GM19372 (cell line): ENCODE results near the gene VAMP2.

ENCODE experiments used
- ATAC-seq: cut with Tn5 transposase; IDR thresholded peaks from one replicate; pipeline ENCODE4 v1.9.1; 2021; ENCODE audit warnings: mild to moderate bottlenecking, low read depth, moderate library complexity; ENCODE audit not compliant: unreplicated experiment

Gene VAMP2

GRCh38 chr17:8124350-8125153 is 38.2 kb downstream of the VAMP2 start:
- no peak for ATAC-seq

DNA sequence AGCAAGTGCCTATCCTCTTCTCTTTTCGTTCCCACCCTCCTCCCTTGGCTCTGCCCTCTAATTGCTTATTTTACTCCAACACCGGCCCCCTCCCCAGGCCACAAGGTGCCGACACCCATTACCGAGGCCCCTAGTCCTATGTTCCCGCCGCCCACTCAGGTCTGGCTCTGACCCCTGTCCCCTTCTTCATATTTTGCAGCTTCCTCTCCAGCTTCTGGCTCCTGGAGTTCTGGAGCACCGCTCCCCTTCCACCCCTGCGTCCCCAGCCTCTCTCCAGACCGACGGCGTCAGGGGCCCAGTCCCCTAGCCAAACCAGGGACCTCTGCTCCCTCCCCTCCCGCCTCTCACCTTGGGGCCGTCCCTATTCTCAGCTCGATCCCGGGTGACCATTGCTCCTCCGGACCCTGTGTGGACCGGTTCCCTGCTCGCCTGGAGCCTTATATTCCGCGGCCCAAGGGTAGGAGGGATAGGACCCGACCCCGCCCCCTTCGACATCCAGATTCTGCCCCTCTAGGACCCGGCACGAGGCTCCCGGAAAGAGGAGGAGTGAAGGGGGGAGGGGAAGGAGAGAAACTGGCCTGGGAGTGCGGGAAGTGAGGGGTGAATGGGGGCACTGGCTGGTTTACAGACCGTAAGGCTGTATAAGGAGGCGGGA is 38.9 kb downstream of the VAMP2 start, which contains the start of gene HES7:
Gene HES7 (minus strand): TSS at position 412 of the 655 bp plus-strand sequence. CDS start 22 bp downstream, at position 390.
- no peak for ATAC-seq

DNA sequence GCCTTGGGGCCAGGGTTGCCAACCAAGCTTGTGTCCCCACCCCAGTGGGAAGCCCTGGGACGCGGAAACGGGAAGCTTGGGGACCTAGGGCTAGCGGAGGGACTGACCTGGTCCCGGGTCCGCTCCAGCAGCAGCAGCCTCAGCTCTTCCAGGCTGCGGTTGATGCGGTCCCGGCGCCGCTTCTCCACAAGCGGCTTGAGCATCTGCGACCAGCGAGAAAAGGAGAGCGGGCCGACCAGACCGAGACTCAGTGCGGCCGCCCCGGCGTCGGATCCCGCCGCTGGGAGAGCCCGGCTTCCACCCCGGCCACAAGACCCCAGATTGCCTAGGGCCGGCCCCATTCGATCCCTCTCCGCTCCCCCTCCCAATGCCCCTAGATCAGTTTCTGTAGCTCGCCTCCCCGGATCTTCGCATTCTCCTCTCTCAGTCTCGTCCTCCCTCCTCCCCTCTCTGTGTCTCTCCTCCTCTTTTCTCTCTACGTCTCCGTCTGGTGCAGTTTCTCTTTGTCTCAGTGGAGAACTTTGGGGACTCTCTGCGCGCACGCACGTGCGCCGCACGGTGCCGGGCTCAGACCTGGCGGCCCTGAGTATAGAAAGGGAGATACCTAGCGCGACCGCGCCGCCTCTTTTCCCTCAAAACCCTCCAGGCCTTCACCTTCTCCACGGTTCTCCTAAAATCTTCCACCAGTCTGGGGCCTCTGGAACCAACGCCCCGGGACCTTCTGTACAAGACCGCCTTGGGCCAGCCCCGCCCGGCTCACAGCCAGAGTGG is 39.6 kb downstream of the VAMP2 start:
- ATAC-seq: no peak

- no peak for ATAC-seq
Measured at GRCh38 chr17:8122422-8122923, 40.3 kb downstream of the VAMP2 start.

- ATAC-seq: no peak
Measured at GRCh38 chr17:8121681-8122421, 40.9 kb downstream of the VAMP2 start.

DNA sequence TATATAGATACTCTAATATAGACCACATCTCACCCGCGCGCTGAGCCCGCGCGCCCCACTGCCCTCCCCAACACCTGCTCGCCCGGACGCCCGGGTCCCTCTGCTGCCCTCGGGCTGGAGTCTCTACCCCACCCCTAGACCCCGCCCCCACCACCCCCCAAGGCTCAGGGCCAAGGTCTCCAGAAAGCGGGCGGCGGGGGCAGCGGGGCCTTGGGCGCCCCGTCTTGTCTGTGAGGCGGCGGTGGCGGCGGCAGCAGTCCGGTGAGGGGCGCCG is 41.4 kb downstream of the VAMP2 start:
- no peak for ATAC-seq

DNA sequence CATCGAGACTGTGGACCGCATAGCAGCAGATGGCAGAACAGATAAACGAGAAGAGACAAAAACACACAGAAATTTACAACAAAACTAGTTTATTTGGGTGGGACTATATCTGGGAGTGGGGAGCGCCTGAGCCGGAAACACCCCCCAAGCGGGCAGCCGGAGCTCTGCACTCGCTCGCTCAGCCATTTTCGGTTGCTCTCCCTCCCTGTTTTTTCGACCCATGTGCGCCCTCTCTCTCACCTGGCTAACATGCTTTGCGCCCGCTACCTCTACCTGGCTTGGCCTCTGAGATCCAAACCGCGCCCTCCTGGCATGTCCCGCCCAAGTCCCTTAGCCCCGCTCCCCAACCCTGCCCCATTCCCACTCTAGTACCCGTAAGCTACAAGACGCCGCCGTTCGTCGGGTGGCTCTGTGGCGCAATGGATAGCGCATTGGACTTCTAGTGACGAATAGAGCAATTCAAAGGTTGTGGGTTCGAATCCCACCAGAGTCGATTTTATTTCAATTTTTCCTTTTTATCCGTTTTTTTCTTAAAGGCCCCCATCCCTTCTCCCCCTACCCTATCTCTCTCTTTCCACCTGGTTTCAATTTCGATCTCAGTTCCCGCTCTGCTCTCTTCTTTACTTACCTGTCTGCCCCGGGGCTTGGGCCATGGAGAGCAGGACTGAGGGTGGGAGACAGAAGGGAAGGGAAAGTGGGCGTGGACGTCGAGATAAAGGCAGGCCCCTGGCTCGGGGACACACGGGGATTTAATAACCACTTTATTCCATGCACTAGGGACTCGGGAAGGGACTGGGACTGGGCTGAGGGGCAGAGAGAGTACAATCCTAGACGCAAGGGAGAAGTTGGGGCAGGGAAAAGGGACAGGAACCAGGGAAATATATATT is 42.0 kb downstream of the VAMP2 start:
- no peak for ATAC-seq

GRCh38 chr17:8119581-8120519 is 42.9 kb downstream of the VAMP2 start:
- ATAC-seq: peak; percentile 35

DNA sequence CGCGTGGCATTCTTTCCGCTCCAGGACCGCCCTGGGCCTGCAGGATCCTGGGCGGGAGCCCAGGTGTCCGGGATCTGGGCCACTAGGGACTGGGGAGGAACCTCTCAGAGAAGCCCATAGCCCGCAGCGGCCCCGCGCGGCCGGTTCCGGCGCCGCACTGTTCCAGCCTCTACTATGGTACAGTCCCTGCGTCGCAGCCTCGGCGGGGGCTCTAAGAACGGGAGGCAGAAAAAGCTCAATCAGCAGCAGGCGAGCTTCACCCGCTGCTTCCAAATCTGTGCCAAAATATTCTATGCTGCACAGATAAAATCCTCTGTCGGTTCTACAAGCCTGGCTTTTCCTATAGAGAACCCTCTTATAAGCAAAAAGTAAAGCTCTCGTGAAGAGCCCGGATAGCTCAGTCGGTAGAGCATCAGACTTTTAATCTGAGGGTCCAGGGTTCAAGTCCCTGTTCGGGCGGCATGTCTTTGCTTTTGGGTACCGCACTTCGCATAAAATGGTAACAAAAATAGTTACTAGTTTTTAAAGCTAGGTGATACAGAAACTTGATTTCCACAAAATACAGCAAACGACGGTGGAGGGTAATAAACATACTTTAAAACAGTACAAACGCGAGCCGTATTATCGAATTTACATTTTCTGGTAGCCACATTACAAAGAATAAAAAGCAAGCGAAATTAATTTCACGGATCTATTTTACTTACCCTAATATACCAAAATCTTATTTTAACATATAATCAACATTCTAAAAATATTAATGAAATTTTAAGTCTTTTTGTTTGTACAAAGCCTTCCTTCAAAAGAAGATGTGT is 43.8 kb downstream of the VAMP2 start:
- no peak for ATAC-seq

GRCh38 chr17:8117980-8118768 is 44.6 kb downstream of the VAMP2 start, which contains the start of gene ALOXE3:
TSS of gene ALOXE3 (minus strand) at chr17:8118514. CDS start at chr17:8117990, 524 bp downstream.
- ATAC-seq: no peak

GRCh38 chr17:8117367-8117979 is 45.3 kb downstream of the VAMP2 start:
- no peak for ATAC-seq

DNA sequence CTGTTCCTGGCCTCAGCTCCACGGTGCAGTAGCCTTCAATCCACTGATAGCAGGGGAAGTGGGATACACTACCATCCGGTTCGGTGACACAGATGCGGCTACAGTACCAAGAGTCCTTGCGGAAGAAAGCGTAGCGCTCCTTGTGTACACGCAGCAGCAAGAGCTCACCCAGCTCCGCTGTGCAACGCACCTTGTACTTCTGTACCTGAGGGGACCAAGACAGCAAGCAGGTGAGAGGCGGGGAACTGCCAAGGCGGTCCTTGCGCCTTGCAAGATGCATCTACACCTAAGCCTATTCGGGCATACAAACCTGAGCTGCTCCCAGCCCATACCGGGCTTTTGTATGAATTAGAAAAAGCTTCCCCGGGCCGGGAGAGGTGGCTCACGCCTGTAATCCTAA is 46.0 kb downstream of the VAMP2 start:
- no peak for ATAC-seq

- no peak for ATAC-seq
Measured at GRCh38 chr17:8110907-8111306, 51.8 kb downstream of the VAMP2 start.

GRCh38 chr17:8110456-8110804 is 52.3 kb downstream of the VAMP2 start:
- no peak for ATAC-seq

- no peak for ATAC-seq
Measured at GRCh38 chr17:8109661-8110455, 52.9 kb downstream of the VAMP2 start.
